GM23338 (cell line): ENCODE measurements around the gene B3GALT4. TPM values are rescaled to one million over a fixed set of nuclear protein-coding genes. Genes with fewer than 3 reads are reported as not detected.

Experiments
- ATAC-seq: fragments of 200-7000 bp; cut with Tn5 transposase; 3 replicates; pipeline ENCODE4 v1.9.1; 2020
- DNase-seq: peaks from one replicate; pipeline ENCODE4 v3.0.0-alpha.2; 2015; ENCODE audit warnings: low spot score
- H2AFZ ChIP-seq: fragments of 200-600 bp; sonication (generic); 2 replicates; pipeline ENCODE4 v1.8.0; 2016; ENCODE audit warnings: antibody characterized with exemption, mild to moderate bottlenecking, moderate library complexity
- H3F3A ChIP-seq: fragments of 200-600 bp; sonication (generic); replicated peaks from 2 replicates; pipeline ENCODE4 v1.8.0; 2017; ENCODE audit warnings: antibody characterized with exemption, mixed run types, low read depth
- H3K27ac ChIP-seq: fragments of 200-600 bp; sonication (generic); 2 replicates; pipeline ENCODE4 v1.6.1; 2016; ENCODE audit warnings: low read depth
- H3K27me3 ChIP-seq: fragments of 200-600 bp; sonication (generic); 2 replicates; pipeline ENCODE4 v1.8.0; 2016; ENCODE audit warnings: mild to moderate bottlenecking, mixed run types, moderate library complexity; ENCODE audit not compliant: insufficient read depth
- H3K36me3 ChIP-seq: fragments of 200-600 bp; sonication (generic); 2 replicates; pipeline ENCODE4 v1.8.0; 2016; ENCODE audit warnings: mild to moderate bottlenecking; ENCODE audit not compliant: insufficient read depth
- H3K4me1 ChIP-seq: fragments of 200-600 bp; sonication (generic); 2 replicates; pipeline ENCODE4 v1.8.0; 2016; ENCODE audit warnings: mild to moderate bottlenecking, moderate library complexity; ENCODE audit not compliant: insufficient read depth
- H3K4me2 ChIP-seq: fragments of 200-600 bp; sonication (generic); 2 replicates; pipeline ENCODE4 v1.7.1; 2017; ENCODE audit warnings: mixed run types
- H3K4me3 ChIP-seq: fragments of 200-600 bp; sonication (generic); 2 replicates; pipeline ENCODE4 v1.6.1; 2016; ENCODE audit warnings: mixed run types
- H3K79me2 ChIP-seq: fragments of 200-600 bp; sonication (generic); replicated peaks from 2 replicates; pipeline ENCODE4 v1.8.0; 2017; ENCODE audit warnings: mild to moderate bottlenecking; ENCODE audit not compliant: insufficient read depth
- H3K9me2 ChIP-seq: fragments of 200-600 bp; sonication (generic); 2 replicates; pipeline ENCODE4 v1.8.0; 2017; ENCODE audit not compliant: insufficient read depth
- H4K20me1 ChIP-seq: fragments of 200-600 bp; sonication (generic); replicated peaks from 2 replicates; pipeline ENCODE4 v1.8.0; 2017; ENCODE audit warnings: mild to moderate bottlenecking; ENCODE audit not compliant: insufficient read depth
- H3K27ac Mint-ChIP-seq: 2 replicates; pipeline ENCODE4 v1.8.0; 2020; ENCODE audit warnings: inconsistent platforms, mild to moderate bottlenecking, moderate library complexity, mixed read lengths
- H3K27me3 Mint-ChIP-seq: 3 replicates; pipeline ENCODE4 v1.8.0; 2022; ENCODE audit warnings: low read depth, mild to moderate bottlenecking, moderate library complexity, mixed read lengths, inconsistent platforms; ENCODE audit not compliant: insufficient read depth, poor library complexity
- H3K36me3 Mint-ChIP-seq: 3 replicates; pipeline ENCODE4 v1.8.0; 2021; ENCODE audit warnings: low read depth, mild to moderate bottlenecking, inconsistent platforms, moderate library complexity, mixed read lengths
- H3K4me1 Mint-ChIP-seq: 3 replicates; pipeline ENCODE4 v1.8.0; 2020; ENCODE audit warnings: mild to moderate bottlenecking, inconsistent platforms, mixed read lengths
- H3K4me3 Mint-ChIP-seq: 3 replicates; pipeline ENCODE4 v1.8.0; 2021; ENCODE audit warnings: moderate library complexity, mild to moderate bottlenecking, inconsistent platforms, mixed read lengths
- H3K9me3 Mint-ChIP-seq: 3 replicates; pipeline ENCODE4 v1.8.0; 2020; ENCODE audit warnings: moderate library complexity, mild to moderate bottlenecking, inconsistent platforms, mixed read lengths
- CREB1 ChIP-seq: fragments of 250-450 bp; sonication (Bioruptor Pico); IDR thresholded peaks from 2 replicates; pipeline ENCODE4 v1.5.0; 2020; ENCODE audit warnings: low read depth, mild to moderate bottlenecking, moderate library complexity
- CTCF ChIP-seq, 2 experiments: fragments of 200-600 bp in 1 of 2; sonication (generic) in 1 of 2; conservative IDR thresholded peaks; 2 replicates each; pipeline versions ENCODE4 v1.5.1 to v1.6.1; 2016 to 2017; ENCODE audit warnings: antibody characterized with exemption in 2 of 2, low read depth in 2 of 2, mild to moderate bottlenecking in 2 of 2, moderate library complexity in 1 of 2
- ETS1 ChIP-seq: IDR thresholded peaks from 2 replicates; pipeline ENCODE4 v1.6.1; 2016; ENCODE audit warnings: antibody characterized with exemption
- EZH2 ChIP-seq: fragments of 200-600 bp; sonication (generic); IDR thresholded peaks from one replicate; pipeline ENCODE4 v1.8.0; 2017; ENCODE audit warnings: antibody characterized with exemption, mild to moderate bottlenecking, low read depth; ENCODE audit not compliant: unreplicated experiment
- EZH2phosphoT487 ChIP-seq: fragments of 200-600 bp; sonication (generic); IDR thresholded peaks from one replicate; pipeline ENCODE4 v1.8.1; 2018; ENCODE audit warnings: antibody characterized with exemption; ENCODE audit not compliant: unreplicated experiment
- POLR2AphosphoS5 ChIP-seq: IDR thresholded peaks from 2 replicates; pipeline ENCODE4 v1.6.1; 2016; ENCODE audit warnings: antibody characterized with exemption, low read depth
- REST ChIP-seq: IDR thresholded peaks from one replicate; pipeline ENCODE4 v1.6.1; 2018; ENCODE audit warnings: antibody characterized with exemption; ENCODE audit not compliant: unreplicated experiment
- STAT1 ChIP-seq: IDR thresholded peaks from one replicate; pipeline ENCODE4 v1.6.1; 2016; ENCODE audit warnings: antibody characterized with exemption; ENCODE audit not compliant: unreplicated experiment
- ZNF114 ChIP-seq: fragments of 250-450 bp; sonication (Bioruptor Pico); IDR thresholded peaks from 2 replicates; pipeline ENCODE4 v1.5.0; 2020; ENCODE audit warnings: mild to moderate bottlenecking, moderate library complexity
- ZNF331 ChIP-seq: fragments of 250-450 bp; sonication (Bioruptor Pico); IDR thresholded peaks from 2 replicates; pipeline ENCODE4 v1.5.0; 2020; ENCODE audit warnings: low read depth, mild to moderate bottlenecking, moderate library complexity
- ZNF462 ChIP-seq: fragments of 250-450 bp; sonication (Bioruptor Pico); IDR thresholded peaks from 2 replicates; pipeline ENCODE4 v1.5.0; 2020; ENCODE audit warnings: mild to moderate bottlenecking, moderate library complexity
- polyA plus RNA-seq: library from polyadenylated mRNA; unstranded; fragments of >200 nt; fragmentation: Nextera tagmentation; extraction: Ambion mirVana; gene quantifications from 2 replicates; pipeline ENCODE4 v1.2.1, GENCODE V29; 2016
- total RNA-seq: library from RNA; depleted of rRNA; stranded (reverse); fragments of >200 nt; shearing (Covaris generic); gene quantifications from 2 replicates; pipeline ENCODE4 v1.2.3, GENCODE V29; 2014

The B3GALT4 gene
- total and polyA plus RNA-seq, 2 experiments from 2014 or later: 1.3 to 2.3 TPM

GRCh38 chr6:33272275-33273128 is 4.4 kb upstream of the B3GALT4 start:
- DNase-seq (no peak), ATAC-seq (peak; percentile 7)
- Mint-ChIP-seq H3K9me3 (peaks cover 6% of the 10 kb centered on the region; the same call in 1 of the 3 replicates), H3K36me3 (peaks cover 68% of the 10 kb centered on the region), H3K4me1 (peaks cover 36% of the 10 kb centered on the region), H3K27me3 (peaks cover 29% of the 10 kb centered on the region), H3K4me3 (peak overlapping the region; percentile 97), H3K27ac (peak overlapping the region; percentile 100)
- no peak for TF ChIP-seq CTCF (conservative IDR thresholded peaks at IDR 0.05; ENCODE audit: low read depth in 2 of 2)
- no peak for TF ChIP-seq CREB1 (CRISPR knock-in tag)
- no peak for TF ChIP-seq REST
- no peak; the same call in 1 of the 2 replicates for TF ChIP-seq POLR2AphosphoS5
- TF ChIP-seq EZH2phosphoT487: no peak
- TF ChIP-seq EZH2: no peak
- TF ChIP-seq ZNF114 (CRISPR knock-in tag): no peak
- TF ChIP-seq ZNF331 (CRISPR knock-in tag): no peak
- TF ChIP-seq ZNF462 (CRISPR knock-in tag): no peak
- no peak for TF ChIP-seq ETS1
- TF ChIP-seq STAT1: no peak
- H3K79me2 ChIP-seq: peaks cover 53% of the 10 kb centered on the region
- H3K4me2 ChIP-seq: peak overlapping the region; percentile 100
- H3K9me2 ChIP-seq: no peaks in the 10 kb centered on the region
- H2AFZ ChIP-seq: no peak overlapping the region
- H3K4me1 ChIP-seq: peaks cover 41% of the 10 kb centered on the region
- peak overlapping the region; percentile 99 for H3K4me3 ChIP-seq
- peaks cover 54% of the 10 kb centered on the region for H3K36me3 ChIP-seq
- H3K27me3 ChIP-seq: no peaks in the 10 kb centered on the region
- H3F3A ChIP-seq: peaks cover 55% of the 10 kb centered on the region
- peak overlapping the region; percentile 96 for H3K27ac ChIP-seq
- H4K20me1 ChIP-seq: peaks cover 36% of the 10 kb centered on the region
